ENCODE measurements around the gene ANP32E. TPM values are rescaled to one million over a fixed set of nuclear protein-coding genes. Genes with fewer than 3 reads are reported as not detected.
"Not testable (repeated sequence)": the region's sequence is repeated elsewhere in the genome, so short reads cannot be mapped to it uniquely, and the experiment has no call there.

The ANP32E gene
- total and polyA plus RNA-seq, 2 donors (not counting 1 experiment from before 2014, with no cell fraction given): 5.1 to 47.1 TPM

DNA sequence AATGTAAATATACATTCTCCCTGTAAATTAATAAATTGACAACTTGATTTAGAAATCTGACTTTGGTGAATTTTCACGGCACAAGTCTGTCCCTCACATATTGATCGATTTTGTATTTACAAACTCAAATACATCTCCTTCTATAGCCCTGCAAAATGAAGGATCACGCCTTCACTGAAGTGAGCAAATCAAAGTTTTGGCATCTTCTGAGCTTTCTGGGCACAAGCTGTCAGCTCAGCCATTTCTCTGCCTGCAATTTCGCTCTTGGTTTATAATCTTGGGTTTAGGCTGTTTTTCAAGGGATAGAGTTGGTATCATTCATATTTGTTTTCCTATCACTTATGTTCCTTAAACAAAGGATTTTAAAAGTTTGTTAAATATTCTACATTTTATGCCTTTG, 25.8 kb downstream of the ANP32E start:
- Histone ChIP-seq H3K36me3 (replicated peaks in 1 of 2; ENCODE audit: control extremely low read depth in 1 of 2, control insufficient read depth in 1 of 2, extremely low read depth in 1 of 2, insufficient read depth in 2 of 2, low read length in 1 of 2) (no peaks in the 10 kb centered on the region), H3K9ac (ENCODE audit: low read length) (no peak overlapping the region), H3K27me3 (replicated peaks in 1 of 4; ENCODE audit: control extremely low read depth in 1 of 4, control insufficient read depth in 3 of 4, insufficient read depth in 4 of 4, low read length in 3 of 4) (no peaks in the 10 kb centered on the region), H3K79me2 (ENCODE audit: control insufficient read depth, insufficient read depth, low read length) (no peaks in the 10 kb centered on the region), H3K4me3 (ENCODE audit: control extremely low read depth in 1 of 5, extremely low read depth in 1 of 5, insufficient read depth in 1 of 5, low read depth in 2 of 5, low read length in 4 of 5) (no peak overlapping the region), H3K4me1 (ENCODE audit: control insufficient read depth in 2 of 2, insufficient read depth in 2 of 2, low read length in 2 of 2) (peaks cover 6 to 13% of the 10 kb centered on the region in 2 donors), H3K9me3 (ENCODE audit: control extremely low read depth in 1 of 3, control insufficient read depth in 2 of 3, insufficient read depth in 1 of 3, low read length in 2 of 3) (peaks cover 0 to 2% (median 0%) of the 10 kb centered on the region in 3 donors), H3K27ac (ENCODE audit: low read length in 2 of 2) (no peak overlapping the region), H2AFZ (ENCODE audit: insufficient read depth, low read depth, low read length, poor library complexity, severe bottlenecking) (no peak overlapping the region), H3K4me2 (replicated peaks; ENCODE audit: low read depth, low read length, poor library complexity, severe bottlenecking) (no peak overlapping the region), H4K20me1 (ENCODE audit: control insufficient read depth, insufficient read depth, low read length, poor library complexity, severe bottlenecking) (no peaks in the 10 kb centered on the region)
- ChIA-PET POLR2A (interaction anchor here (0.6 kb wide), 1 partner anchor 26 kb away, joined by 3 read pairs; no protein-coding TSS in a partner anchor), CTCF (interaction anchor here (1.3 kb wide), 1 partner anchor 7 kb away, joined by 3 read pairs; no protein-coding TSS in a partner anchor)
- H3K4me3 Mint-ChIP-seq: no peak overlapping the region
- ATAC-seq (ENCODE audit: low read depth) (no peak), DNase-seq (no peak)
- H3K9me3 Mint-ChIP-seq (ENCODE audit: insufficient read depth): no peaks in the 10 kb centered on the region
- H3K27me3 Mint-ChIP-seq: peaks cover 3% of the 10 kb centered on the region
- peaks cover 16% of the 10 kb centered on the region for H3K4me1 Mint-ChIP-seq
- 93% methylated on average over 3 of the region's 4 CpGs for WGBS (ENCODE audit: insufficient coverage)
- intact Hi-C loops (cut with micrococcal nuclease): no loop called here
- no peak overlapping the region for H3K27ac Mint-ChIP-seq
- TF ChIP-seq, protein P1, sequence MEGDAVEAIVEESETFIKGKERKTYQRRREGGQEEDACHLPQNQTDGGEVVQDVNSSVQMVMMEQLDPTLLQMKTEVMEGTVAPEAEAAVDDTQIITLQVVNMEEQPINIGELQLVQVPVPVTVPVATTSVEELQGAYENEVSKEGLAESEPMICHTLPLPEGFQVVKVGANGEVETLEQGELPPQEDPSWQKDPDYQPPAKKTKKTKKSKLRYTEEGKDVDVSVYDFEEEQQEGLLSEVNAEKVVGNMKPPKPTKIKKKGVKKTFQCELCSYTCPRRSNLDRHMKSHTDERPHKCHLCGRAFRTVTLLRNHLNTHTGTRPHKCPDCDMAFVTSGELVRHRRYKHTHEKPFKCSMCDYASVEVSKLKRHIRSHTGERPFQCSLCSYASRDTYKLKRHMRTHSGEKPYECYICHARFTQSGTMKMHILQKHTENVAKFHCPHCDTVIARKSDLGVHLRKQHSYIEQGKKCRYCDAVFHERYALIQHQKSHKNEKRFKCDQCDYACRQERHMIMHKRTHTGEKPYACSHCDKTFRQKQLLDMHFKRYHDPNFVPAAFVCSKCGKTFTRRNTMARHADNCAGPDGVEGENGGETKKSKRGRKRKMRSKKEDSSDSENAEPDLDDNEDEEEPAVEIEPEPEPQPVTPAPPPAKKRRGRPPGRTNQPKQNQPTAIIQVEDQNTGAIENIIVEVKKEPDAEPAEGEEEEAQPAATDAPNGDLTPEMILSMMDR (IDR thresholded peaks at IDR 0.05): no peak
- no peak for TF ChIP-seq EZH2 (IDR thresholded peaks at IDR 0.05; ENCODE audit: borderline replicate concordance, insufficient read depth, low read depth, low read length, poor library complexity, severe bottlenecking)

GRCh38 chr1:150208460-150208859, 27.5 kb downstream of the ANP32E start:
- H3K27me3 ChIP-seq (replicated peaks in 1 of 4; ENCODE audit: control extremely low read depth in 1 of 4, control insufficient read depth in 3 of 4, insufficient read depth in 4 of 4, low read length in 3 of 4); H3K4me3 Mint-ChIP-seq; intact Hi-C loops (cut with micrococcal nuclease); H3K27ac Mint-ChIP-seq; CTCF ChIA-PET; H3K9me3 Mint-ChIP-seq (ENCODE audit: insufficient read depth); H3K36me3 ChIP-seq (replicated peaks in 1 of 2; ENCODE audit: control extremely low read depth in 1 of 2, control insufficient read depth in 1 of 2, extremely low read depth in 1 of 2, insufficient read depth in 2 of 2, low read length in 1 of 2); DNase-seq; H3K9ac ChIP-seq (ENCODE audit: low read length); H3K4me1 Mint-ChIP-seq; H3K27ac ChIP-seq (ENCODE audit: low read length in 2 of 2); H3K4me1 ChIP-seq (ENCODE audit: control insufficient read depth in 2 of 2, insufficient read depth in 2 of 2, low read length in 2 of 2); H3K79me2 ChIP-seq (ENCODE audit: control insufficient read depth, insufficient read depth, low read length); H3K4me3 ChIP-seq (ENCODE audit: control extremely low read depth in 1 of 5, extremely low read depth in 1 of 5, insufficient read depth in 1 of 5, low read depth in 2 of 5, low read length in 4 of 5); H4K20me1 ChIP-seq (ENCODE audit: control insufficient read depth, insufficient read depth, low read length, poor library complexity, severe bottlenecking); H2AFZ ChIP-seq (ENCODE audit: insufficient read depth, low read depth, low read length, poor library complexity, severe bottlenecking); H3K27me3 Mint-ChIP-seq; H3K9me3 ChIP-seq (ENCODE audit: control extremely low read depth in 1 of 3, control insufficient read depth in 2 of 3, insufficient read depth in 1 of 3, low read length in 2 of 3); ATAC-seq (ENCODE audit: low read depth); H3K4me2 ChIP-seq (replicated peaks; ENCODE audit: low read depth, low read length, poor library complexity, severe bottlenecking): not testable (repeated sequence)
- POLR2A ChIA-PET: interaction anchor here (0.6 kb wide), 1 partner anchor 13 kb away, joined by 4 read pairs; no protein-coding TSS in a partner anchor
- no CpG with 5 or more reads among the region's 6 CpGs for WGBS (ENCODE audit: insufficient coverage)
